HK-2 (cell line): Measurements from ENCODE around the gene ASB16.

Experiments used
- DNase-seq: peaks from one replicate; pipeline ENCODE4 v3.0.0-alpha.2; 2018; ENCODE audit not compliant: unreplicated experiment

The ASB16 gene

DNA sequence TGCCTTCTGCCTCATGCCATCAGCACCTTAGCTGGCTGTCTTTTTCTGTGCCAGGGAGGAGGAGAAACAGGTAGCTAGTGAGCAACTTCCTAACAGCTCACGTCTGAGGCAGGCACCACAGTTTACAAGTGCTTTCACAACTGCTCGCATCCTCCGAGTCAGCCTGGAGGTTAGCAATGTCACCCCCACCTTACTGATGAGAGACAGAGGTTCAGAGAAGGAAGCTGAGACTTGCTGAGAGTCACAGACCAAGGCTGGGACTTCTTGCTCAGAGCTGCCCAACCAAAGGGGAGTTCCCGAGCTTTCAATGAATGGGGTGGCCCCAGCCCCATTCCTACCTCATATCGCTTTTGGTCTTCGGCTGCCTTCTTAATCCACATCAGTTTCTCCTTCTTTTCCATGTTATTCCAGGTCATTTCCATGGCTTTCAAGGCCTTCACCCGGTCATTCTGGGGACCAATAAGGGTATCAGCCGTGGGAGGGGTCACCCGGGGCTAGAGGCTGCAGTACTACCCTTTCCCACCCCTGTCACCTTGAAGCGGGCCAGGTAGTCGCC, 39.4 kb downstream of the ASB16 start:
- DNase-seq: no peak

DNA sequence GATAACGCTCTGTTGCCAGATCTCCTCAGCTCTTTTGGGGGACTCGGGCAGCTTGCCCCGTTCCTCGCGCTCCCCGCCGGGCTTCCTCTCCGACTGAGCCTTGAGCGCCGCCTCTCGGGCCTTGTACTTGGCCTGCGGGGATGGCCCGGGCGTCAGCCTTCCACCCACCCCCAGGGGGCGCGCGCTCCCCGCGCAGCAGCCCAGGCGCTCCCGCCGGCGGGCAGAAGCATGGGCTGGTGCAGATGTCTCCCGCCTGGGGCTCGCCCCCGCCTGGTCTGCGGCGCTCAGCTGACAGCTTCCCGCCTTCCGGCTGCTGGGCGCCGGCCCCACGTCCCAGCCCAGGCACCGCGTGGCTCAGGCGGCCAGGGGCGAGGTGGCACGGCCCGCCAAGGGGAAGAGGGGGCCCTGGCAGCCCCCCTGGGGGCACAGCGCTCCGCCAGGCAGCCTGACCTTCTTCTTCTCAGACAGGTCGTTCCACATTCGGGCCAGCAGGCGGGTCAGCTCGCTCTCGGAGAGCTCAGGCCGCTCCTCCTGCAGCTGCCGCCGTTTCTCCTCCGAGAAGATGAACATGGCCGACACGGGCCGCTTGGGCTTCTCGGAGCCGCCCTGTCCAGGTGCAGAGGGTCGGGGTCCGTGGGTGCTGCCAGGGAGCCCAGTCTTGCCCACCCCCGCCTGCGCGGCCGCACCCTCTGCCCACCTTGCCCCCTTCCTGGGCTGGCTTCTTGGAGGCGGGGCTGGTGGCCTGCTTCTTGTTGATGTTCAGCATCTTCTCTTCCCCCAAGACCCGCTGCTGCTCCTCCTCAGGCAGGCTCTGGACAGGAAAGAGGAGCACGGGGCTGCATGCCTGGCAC, 40.1 kb downstream of the ASB16 start:
- DNase-seq: no peak

DNA sequence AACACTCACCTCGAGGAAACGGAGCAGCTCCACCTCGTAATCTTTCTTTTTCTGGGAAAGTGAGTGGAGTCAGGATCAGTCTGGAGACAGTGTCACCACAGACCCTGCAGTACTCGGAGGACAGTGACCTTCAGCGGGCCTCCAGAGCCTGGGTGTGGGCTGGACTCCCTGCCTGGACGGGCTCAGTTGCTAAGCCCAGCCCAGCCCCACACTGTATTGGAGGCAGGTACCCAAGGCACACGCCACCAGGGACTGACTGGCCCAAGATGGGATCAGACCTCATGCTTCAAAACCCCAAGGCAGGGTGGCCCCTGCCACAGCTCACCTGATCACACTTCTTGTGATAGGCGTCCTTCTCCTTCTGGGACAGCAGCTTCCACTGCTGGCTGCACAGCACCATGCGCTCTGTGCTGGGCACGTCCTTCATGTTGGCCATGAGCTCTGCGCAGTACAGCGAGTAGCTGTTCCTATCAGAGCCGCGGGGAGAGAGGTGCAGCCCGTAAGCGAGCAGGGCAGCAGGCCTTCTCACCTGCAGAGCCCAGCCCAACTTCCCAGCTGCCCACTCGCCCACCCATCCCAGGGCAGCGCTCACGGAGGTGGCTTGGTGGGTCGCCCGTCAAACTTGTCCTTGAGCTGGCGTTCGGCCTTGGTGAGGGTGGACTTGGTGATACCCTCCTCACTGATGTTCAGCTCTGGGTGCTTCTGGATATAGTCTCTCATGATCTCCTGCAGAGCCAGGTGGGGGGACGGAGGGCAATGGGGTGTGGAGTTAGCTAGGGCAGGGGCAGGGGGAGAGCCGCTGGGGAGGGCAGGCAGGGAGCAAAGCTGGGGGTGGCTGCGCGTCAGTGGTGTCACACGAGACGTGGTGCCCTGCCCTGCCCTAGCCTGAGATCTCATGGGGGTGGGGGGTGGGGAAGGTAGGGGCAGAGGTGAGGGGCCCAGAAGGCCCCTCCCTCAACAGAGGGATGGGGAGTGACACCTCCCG, 41.1 kb downstream of the ASB16 start:
- DNase-seq: no peak

DNA sequence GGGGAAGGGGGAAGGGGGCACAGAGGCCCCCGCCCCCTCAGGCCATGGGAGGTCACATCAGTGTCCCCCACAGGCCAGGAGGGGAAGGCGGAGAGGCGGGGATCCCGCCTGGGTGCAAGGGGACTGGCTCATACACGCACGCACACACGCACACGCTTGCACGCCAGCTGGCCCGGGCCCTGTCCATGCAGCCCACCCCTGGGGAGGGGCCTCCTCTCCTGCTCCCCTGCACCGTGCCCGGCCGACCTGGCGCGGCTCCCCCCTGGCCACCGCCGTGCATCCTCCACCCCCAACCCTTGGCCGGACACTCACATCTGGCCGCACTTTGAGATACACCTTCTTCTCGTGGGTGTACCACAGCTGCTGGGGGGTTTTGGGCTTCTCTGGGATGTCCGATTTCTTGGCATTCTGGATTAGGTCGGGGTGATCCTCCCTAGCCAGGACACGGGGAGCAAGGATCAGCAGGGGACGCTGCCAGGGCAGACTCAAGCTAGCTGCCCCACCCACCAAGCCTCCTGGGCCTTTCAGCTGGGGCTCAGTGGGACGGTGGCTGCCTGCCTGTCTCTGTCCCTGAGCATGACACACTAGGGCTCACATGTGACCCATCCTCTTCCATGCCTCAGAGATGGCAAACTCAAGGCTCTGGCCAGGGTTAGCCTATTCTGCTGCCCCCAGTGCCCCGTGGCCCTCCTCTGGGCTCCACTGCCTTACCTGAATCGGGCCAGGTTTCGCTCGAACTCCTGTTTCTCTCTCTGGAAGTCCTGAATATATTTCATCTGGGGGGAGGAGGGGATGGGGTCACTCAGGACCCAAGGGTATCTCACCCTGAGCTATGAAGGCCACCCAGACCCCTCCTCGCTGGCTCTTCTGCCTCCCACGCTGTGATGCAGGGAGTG, 42.3 kb downstream of the ASB16 start:
- DNase-seq: no peak

DNA sequence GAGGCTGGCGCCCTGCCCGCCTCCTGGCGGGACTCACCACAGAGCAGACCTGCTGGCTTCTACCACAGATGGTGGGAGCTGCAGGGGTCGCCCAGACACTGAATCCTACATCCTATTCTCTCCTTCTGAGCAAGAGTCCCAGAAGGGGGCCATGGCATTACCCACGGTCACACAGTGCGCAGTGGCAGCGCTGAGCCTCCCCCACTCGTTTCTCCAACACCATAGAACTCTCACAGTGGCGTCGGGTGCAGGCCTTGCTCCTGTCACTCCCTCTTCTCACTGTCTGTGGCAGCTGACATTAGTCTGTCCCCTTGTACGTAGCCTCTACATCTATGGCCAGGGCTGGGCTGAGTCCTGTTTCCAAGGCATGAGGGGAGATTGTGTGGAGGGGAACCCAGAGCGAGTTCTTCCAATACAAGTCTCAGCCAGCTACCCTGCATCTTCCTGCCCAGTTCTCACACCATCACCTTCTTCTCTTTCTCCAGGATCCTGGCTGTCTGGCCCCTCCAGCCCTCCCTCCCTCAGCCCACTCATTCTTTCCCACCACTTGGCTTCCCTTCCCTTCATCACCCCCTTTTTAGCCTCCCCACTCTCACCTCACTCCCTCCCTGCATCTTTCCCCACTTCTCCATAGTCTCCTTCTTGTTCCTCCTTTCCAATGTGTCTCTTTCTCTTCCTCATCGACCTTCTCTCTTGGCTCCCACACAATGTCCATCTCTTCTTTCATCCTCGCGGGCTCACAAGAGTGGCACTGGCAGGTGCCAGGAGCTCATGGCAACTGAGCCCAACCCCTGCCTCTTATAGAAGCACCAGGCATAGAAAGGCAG, 43.1 kb downstream of the ASB16 start:
- no peak for DNase-seq

DNA sequence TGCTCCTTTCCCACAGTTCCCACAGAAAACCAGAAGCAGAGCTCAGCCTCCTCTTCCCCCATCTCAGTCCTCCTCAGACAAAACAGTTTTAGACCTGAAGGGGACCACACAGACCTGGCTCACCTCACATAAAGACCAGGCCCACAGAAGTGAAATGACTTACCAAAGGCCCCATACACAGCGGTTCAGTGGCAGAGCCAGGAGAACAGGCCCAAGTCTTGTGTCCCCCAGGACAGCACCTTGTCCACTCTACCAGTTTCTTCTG, 43.7 kb downstream of the ASB16 start:
- no peak for DNase-seq

DNA sequence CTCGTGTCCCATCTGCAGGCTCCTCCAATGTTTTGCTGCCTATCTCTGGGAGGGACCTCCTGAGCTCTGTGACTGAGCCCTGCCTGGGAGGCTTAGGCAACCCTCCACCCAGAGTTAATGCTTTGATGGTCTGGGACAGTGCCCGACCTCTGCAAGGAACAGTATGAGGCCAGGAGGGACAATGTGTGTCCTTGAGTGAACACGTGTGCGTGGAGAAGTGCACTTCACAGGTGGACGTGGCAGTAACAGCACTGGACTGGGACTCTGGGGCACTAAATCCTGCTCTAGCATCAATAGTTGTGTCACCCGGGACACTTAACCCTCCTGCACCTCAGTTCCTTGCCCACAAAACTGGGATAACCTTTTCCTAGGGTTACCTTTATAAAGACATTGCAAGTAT, 44.4 kb downstream of the ASB16 start:
- no peak for DNase-seq

DNA sequence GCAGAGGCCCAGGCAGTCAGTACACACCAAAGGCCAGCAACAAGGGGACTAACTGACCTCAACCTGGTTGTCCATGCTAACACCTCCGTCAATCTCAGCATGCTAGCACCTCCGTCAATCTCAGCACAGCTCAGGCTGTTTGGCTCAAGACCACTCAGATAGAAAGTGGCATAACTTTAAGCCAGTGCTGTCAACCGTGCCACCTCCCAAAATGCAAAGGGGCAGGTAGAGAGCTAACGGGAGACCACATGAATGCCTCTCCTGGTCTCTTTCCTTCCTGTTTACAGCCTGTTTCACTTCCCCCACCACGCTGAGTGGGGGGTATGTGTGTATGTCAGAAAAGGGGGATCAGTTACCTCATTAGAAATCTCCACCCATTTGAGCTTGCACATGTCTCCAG, 45.7 kb downstream of the ASB16 start:
- DNase-seq: no peak

DNA sequence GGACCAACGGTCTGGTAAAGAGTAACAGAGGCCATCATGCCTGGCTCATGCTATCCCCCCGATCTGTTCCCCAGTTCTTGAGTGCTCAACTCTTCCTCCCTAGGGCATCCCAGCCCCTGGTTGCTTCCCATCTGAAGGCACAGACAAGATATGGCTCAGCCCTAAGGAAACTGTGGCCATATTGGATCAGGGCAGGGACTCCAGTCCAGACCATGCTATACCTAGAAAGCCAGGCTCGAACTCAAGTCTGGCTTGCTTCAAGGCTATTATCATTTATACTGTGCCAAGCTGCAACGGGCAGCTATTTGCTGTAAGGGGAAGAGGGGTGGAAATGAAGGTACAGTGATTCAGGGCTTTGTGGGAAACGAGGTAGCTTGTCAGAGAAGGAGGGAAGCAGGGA, 46.2 kb downstream of the ASB16 start:
- DNase-seq: no peak

DNA sequence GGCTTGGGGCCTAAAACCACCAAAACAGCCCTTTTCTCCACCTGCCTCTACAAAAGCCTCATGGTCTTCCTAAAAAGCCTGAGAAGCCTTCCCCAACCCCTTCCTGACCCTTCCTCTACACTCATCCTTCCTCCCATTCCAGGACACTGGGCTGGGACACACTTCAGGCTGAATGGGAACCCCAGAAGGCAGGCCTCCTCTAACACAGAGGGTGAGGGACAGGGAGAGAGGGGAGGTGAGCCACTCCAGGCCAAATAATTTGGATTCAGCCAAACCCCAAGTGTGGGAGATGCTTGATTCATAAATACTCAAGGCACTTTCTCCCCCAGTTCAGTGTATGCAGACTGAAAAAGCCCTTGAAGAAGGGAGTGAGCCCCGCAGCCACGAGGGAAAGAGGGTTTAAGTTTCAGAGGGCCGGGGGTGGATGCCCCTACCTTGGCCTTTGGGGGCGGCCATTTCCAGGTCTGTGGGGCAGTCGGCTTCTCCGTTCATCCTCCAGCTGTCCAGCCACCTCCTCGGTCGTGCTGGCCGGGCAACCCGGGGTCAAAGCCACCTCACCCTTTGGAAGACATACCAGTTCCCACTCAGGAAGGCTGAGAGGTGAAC, 47.3 kb downstream of the ASB16 start:
- no peak for DNase-seq

DNA sequence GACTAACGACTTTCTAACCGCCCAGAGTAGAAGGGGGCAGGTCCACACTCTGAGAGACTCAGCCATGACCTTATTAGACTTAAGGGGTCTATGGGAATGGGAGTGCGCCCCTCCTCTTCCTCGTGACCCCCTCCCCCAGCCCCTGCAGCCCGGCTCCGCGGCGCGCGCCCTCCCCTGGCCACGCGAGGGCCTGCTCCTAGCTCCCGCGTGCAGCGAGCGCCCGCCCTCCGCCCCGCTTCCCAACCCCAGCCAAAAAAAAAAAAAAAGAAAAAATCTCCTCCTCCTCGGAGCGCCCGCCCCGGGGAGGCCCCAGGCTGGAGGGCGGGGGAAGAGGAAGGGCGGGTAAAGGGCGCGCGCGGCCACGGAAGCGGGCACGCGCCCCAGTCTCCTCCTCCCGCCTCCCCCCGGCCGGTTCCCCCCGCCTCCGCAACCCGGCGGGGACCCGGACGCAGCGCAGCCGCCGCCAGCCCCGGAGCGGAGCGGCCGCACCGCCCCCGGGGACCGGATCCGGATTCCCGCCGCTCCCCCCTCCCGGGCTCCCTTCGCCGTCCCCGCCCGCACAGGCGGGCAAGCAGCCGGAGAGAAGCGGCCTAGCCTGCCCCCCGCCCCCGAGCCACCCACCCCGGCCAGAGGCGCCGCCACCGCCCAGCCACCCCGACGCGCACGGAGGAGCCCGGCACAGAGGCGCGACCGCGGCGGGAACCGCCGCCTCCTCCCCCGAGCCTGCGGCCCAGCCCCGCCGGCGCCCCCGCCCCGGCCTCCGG, 48.0 kb downstream of the ASB16 start:
- peak; percentile 86 for DNase-seq

DNA sequence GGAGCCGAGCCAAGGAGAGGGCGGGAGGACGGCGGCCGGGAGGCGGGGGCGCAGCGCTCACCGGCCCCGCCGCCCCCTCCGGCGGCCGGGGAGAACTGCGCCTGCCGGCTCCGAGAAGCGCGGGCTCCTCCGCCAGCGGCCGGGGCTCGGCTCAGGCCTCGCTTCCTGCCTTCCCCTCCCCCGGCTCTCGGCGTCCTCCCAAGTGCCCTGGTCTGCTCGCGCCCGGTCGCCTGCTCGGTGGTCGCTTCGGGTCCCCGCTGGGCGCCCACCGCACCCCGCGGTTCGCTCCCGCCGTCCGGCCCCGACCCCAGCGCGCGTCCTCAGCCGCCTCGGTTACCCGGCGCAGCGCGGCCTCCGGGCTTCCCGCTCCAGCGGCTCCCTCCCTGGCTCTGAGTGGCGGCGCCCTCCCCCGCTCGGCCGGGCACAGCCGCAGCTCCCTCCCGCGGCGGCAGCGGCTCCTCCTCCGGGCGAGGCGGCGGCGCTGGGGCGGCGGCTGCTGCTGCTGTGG, 48.7 kb downstream of the ASB16 start:
- peak; percentile 67 for DNase-seq

DNA sequence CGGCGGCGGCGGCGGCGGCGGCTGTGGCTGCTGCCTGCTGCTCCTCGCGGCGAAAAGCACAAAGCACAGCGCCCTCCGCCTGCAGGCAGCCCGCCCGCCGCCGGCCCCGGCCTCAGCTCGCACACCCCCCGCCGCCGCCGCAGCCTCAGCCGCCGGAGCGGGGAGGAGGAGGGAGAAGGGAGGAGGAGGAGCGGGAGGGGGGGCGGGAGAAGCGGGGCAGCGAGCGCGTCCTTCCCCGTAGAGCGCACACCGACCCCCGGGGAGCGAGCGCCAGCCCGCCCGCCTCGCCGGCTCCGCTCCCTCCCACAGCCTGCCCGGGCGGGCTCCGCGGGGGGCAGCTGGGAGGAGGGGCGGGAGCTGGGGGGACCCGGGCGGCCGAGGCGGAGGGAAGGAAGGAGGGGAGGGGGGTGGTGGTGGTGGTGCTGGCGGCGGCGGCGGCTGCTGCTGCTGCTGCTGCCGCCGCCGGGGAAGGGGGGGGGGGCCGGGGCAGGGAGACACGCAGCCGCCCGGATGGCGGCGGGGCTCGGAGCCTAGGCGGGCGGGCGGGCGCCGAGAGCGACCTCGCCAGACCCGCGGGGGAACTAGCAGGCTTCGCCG, 49.2 kb downstream of the ASB16 start, which contains the start of gene UBTF:
Gene UBTF, minus strand, starts transcription at position 60 of the 597 bp plus-strand sequence. CDS start 1,446 bp downstream, outside the sequence.
- peak; percentile 68 for DNase-seq

DNA sequence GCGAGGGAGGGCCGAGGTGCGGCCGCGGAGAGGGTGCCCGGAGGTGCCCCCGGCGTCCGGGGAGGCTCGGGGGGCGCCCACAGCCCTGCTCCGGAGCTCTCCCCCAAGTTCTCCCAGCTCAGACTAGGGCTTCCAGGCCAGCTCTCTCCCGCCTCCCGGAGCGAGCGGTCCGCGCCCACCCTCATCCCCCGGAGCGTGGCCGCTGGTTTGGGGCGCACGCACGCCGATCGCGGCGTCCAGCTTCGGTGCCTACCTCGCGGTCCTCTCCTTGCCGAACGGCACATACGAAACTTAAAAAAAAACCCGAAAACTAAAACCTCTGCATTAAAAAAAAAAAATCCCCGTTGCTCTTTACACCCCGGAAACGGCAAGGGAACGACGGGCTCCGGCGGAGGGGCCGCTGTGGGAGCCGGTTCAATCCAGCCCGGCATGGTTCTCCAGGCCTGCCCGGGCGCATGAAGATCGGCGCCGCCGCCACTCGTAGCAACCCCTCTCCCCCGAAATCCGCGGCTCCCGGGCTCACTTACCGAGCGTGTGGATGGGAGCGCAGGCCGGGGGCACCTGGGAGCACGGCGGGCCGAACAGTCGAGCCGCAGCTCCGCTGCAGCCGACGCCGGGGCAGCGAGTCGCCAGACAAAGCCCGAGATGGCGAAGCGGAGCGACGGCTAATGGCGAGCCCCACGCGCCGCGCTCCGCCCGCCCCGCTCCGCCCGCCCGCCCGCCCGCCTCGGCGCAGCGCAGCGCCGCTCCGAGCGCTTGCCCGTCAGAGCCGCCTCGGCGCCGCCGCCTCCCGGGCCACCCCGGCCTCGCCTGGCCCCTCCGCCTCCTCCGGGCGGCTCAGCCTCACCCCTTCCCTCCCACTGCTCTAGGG, 49.9 kb downstream of the ASB16 start:
- peak; percentile 49 for DNase-seq

DNA sequence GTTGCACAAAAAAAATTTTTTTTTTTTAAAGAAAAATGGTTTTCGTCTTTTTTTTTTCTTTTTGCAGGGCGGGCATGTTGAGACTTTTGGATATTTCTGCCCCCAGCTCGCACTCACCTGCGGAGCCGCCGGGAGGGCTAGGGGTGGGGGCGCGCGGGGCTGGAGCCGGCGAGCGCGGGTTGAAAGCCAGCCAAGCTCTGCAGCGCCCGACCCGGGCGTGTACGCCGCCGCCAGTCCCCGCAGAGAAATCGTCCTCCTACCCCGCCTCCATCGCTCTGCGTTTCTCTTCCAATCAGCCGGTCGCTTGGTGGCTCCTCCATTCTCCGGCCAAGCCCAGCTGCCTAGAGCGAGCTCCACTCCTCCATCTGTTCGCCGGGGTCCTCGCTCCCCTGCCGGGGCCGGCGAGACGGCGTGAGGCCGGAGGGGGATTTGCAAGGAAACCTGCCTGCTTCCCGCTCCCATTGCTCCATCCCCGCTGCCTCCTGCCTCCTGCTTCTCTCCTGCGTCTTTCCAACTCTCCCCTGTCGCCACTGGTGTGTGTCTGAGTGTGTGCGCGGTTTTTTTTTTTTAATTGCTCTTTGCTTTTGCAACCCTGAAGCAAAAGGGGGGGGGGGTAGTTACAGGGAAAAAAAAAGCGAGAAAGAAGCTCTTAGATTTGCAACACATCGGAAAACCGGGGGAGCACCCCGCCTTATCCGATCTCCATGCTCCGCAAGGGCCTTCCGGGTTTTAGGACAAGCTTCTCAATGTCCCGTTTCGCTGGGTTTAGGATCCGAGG, 50.8 kb downstream of the ASB16 start:
- DNase-seq: peak; percentile 78

DNA sequence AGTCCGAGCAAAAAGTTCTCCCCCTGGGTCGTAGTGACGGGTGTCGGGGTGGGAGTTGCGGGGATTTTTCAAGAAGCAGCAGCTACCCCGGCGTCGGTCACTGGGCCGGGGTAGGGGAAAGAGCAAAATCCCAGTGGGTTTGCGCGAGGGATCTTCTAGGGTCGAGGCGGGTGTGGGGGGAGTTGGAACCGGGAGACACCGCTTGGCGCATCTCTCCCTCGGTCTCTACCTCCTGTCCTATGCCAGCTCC, 51.3 kb downstream of the ASB16 start:
- DNase-seq: no peak

DNA sequence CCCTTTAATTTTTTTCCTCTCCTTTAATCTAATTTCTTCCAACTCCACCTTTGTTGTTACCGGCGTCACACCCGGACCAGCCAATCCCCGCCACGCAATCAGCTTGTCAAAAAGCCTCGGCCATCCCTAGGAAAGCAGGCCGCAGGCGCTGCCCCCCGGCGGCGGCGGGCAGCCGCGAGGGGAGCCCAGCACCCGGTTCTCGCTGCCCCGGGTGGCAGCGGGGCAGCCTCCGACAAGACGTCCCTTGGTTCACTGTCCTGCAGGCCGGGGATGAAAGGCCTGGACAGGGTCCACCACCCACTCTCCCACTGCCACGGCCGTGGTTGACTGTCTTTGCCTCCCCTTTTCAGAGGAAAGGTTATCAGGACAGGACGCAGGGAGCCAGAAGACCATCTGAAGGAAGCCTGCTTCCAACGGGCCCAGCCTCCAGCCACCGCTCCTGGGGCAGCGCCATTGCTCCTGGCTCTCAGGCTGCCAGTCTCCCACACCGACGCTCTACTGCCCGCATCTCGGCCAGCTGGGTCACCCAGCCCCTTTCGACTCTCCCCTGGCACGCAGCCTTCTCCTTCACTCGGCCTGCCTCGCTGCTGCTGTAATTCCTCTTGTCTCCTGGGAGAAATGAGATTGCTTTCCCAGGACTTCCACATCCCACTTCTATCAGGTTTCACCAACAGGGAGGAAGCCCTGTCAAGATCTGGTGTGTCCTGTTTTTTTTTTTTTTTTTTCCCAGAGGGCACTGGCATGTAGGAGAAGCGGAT, 51.8 kb downstream of the ASB16 start:
- peak; percentile 78 for DNase-seq
